ENCODE data around the gene SCART1. TPM values are rescaled to one million over a fixed set of nuclear protein-coding genes. Genes with fewer than 3 reads are reported as not detected.

SCART1 gene
- total RNA-seq, 1 experiment from 2014 or later, result 0.73 TPM

GRCh38 chr10:133415752-133416151 lies 38.0 kb upstream of the SCART1 start:
- Mint-ChIP-seq H3K27ac (ENCODE audit: unreplicated experiment) (no peak overlapping the region), H3K27me3 (ENCODE audit: insufficient read depth, unreplicated experiment) (no peaks in the 10 kb centered on the region), H3K9me3 (ENCODE audit: unreplicated experiment) (peaks cover 30% of the 10 kb centered on the region), H3K36me3 (ENCODE audit: insufficient read depth, unreplicated experiment) (peaks cover 80% of the 10 kb centered on the region), H3K4me3 (ENCODE audit: unreplicated experiment) (no peak overlapping the region), H3K4me1 (ENCODE audit: low read depth, unreplicated experiment) (no peaks in the 10 kb centered on the region)
- intact Hi-C loops (cut with micrococcal nuclease; ENCODE audit: unreplicated experiment), result no loop called here
- ChIA-PET CTCF (no interaction called here), POLR2A (no interaction called here)
- Histone ChIP-seq H3K4me3 (ENCODE audit: low read depth, low read length) (no peak overlapping the region), H3K36me3 (ENCODE audit: control insufficient read depth, insufficient read depth, low read length) (peaks cover 1% of the 10 kb centered on the region), H3K27me3 (replicated peaks; ENCODE audit: control insufficient read depth, insufficient read depth, low read length) (no peaks in the 10 kb centered on the region), H3K9me3 (peaks cover 16% of the 10 kb centered on the region), H3K4me1 (no peaks in the 10 kb centered on the region)
- no peak for TF ChIP-seq CTCF (IDR thresholded peaks at IDR 0.05; ENCODE audit: insufficient read depth in 1 of 2, low read depth in 1 of 2, low read length in 1 of 2, severe bottlenecking in 1 of 2, unreplicated experiment in 1 of 2)
- BruUV-seq (replicated peaks), result no TSS peak
- DNase-seq, result no peak

GRCh38 chr10:133418289-133418993 lies 35.3 kb upstream of the SCART1 start:
- Histone ChIP-seq H3K27me3 (replicated peaks; ENCODE audit: control insufficient read depth, insufficient read depth, low read length) (no peaks in the 10 kb centered on the region), H3K9me3 (no peaks in the 10 kb centered on the region), H3K36me3 (ENCODE audit: control insufficient read depth, insufficient read depth, low read length) (peaks cover 1% of the 10 kb centered on the region), H3K4me1 (peaks cover 5% of the 10 kb centered on the region; the same call in 1 of the 2 replicates), H3K4me3 (ENCODE audit: low read depth, low read length) (no peak overlapping the region)
- H3K36me3 Mint-ChIP-seq (ENCODE audit: insufficient read depth, unreplicated experiment), result peaks cover 80% of the 10 kb centered on the region
- peaks cover 5% of the 10 kb centered on the region for H3K9me3 Mint-ChIP-seq (ENCODE audit: unreplicated experiment)
- intact Hi-C loops (cut with micrococcal nuclease; ENCODE audit: unreplicated experiment), result no loop called here
- H3K4me1 Mint-ChIP-seq (ENCODE audit: low read depth, unreplicated experiment), result no peaks in the 10 kb centered on the region
- POLR2A ChIA-PET, result no interaction called here
- TF ChIP-seq CTCF (IDR thresholded peaks at IDR 0.05; ENCODE audit: insufficient read depth in 1 of 2, low read depth in 1 of 2, low read length in 1 of 2, severe bottlenecking in 1 of 2, unreplicated experiment in 1 of 2), result no peak
- no peak overlapping the region for H3K4me3 Mint-ChIP-seq (ENCODE audit: unreplicated experiment)
- CTCF ChIA-PET, result no interaction called here
- DNase-seq, result no peak
- H3K27me3 Mint-ChIP-seq (ENCODE audit: insufficient read depth, unreplicated experiment), result no peaks in the 10 kb centered on the region
- no TSS peak for BruUV-seq (replicated peaks)
- H3K27ac Mint-ChIP-seq (ENCODE audit: unreplicated experiment), result no peak overlapping the region

GRCh38 chr10:133419211-133419950 lies 34.4 kb upstream of the SCART1 start:
- Histone ChIP-seq H3K27me3 (replicated peaks; ENCODE audit: control insufficient read depth, insufficient read depth, low read length) (no peaks in the 10 kb centered on the region), H3K4me1 (peaks cover 5% of the 10 kb centered on the region; the same call in 1 of the 2 replicates), H3K36me3 (ENCODE audit: control insufficient read depth, insufficient read depth, low read length) (peaks cover 1% of the 10 kb centered on the region), H3K9me3 (no peaks in the 10 kb centered on the region), H3K4me3 (ENCODE audit: low read depth, low read length) (no peak overlapping the region)
- intact Hi-C loops (cut with micrococcal nuclease; ENCODE audit: unreplicated experiment), result no loop called here
- no peaks in the 10 kb centered on the region for H3K9me3 Mint-ChIP-seq (ENCODE audit: unreplicated experiment)
- ChIA-PET CTCF (interaction anchor here (0.5 to 1.2 kb wide), 4 partner anchors 10 to 153 kb away, joined by 3 to 7 read pairs (median 4); no protein-coding TSS in a partner anchor), POLR2A (no interaction called here)
- no peaks in the 10 kb centered on the region for H3K27me3 Mint-ChIP-seq (ENCODE audit: insufficient read depth, unreplicated experiment)
- DNase-seq, result no peak
- no peak overlapping the region for H3K4me3 Mint-ChIP-seq (ENCODE audit: unreplicated experiment)
- BruUV-seq (replicated peaks), result no TSS peak
- no peak for TF ChIP-seq CTCF (IDR thresholded peaks at IDR 0.05; ENCODE audit: insufficient read depth in 1 of 2, low read depth in 1 of 2, low read length in 1 of 2, severe bottlenecking in 1 of 2, unreplicated experiment in 1 of 2)
- no peaks in the 10 kb centered on the region for H3K4me1 Mint-ChIP-seq (ENCODE audit: low read depth, unreplicated experiment)
- H3K36me3 Mint-ChIP-seq (ENCODE audit: insufficient read depth, unreplicated experiment), result peaks cover 76% of the 10 kb centered on the region
- peak overlapping the region; percentile 20 for H3K27ac Mint-ChIP-seq (ENCODE audit: unreplicated experiment)
